PC-3 (cell line): ENCODE measurements around the gene RABGAP1L. TPM values are rescaled to one million over a fixed set of nuclear protein-coding genes. Genes with fewer than 3 reads are reported as not detected.

ENCODE experiments used
- ATAC-seq: fragments of 200-7000 bp; cut with Tn5 transposase; 2 replicates; pipeline ENCODE4 v1.9.1; 2020; ENCODE audit warnings: mild to moderate bottlenecking, moderate library complexity
- BruUV-seq: library from RNA; stranded (reverse); fragments of 400-500 nt; replicated peaks from 2 replicates; lab custom pipeline; 2021; lab: Mats Ljungman, UMichigan
- CTCF ChIA-PET: fragments of 300-600 bp; sonication (Branson Sonifier 250); formaldehyde crosslinking; loops from one replicate; lab custom pipeline; 2022; ENCODE audit warnings: antibody characterized with exemption; lab: Charles Lee
- POLR2A ChIA-PET: fragments of 300-600 bp; sonication (Branson Sonifier 250); formaldehyde crosslinking; loops from one replicate; lab custom pipeline; 2022; ENCODE audit warnings: antibody characterized with exemption; ENCODE audit not compliant: unreplicated experiment; lab: Charles Lee
- DNase-seq: peaks from one replicate; pipeline ENCODE4 v3.0.0-alpha.2; 2015
- H2AFZ ChIP-seq: fragments of 300-600 bp; sonication (generic); 2 replicates; pipeline ENCODE4 v1.6.0; 2016; ENCODE audit warnings: antibody characterized with exemption, low read length
- H3F3A ChIP-seq: fragments of 300-600 bp; sonication (generic); one replicate; pipeline ENCODE4 v1.6.0; 2017; ENCODE audit warnings: antibody characterized with exemption, low read length, control low read depth, mild to moderate bottlenecking; ENCODE audit not compliant: unreplicated experiment
- H3K27ac ChIP-seq: fragments of 300-600 bp; sonication (generic); 2 replicates; pipeline ENCODE4 v1.5.1; 2016; ENCODE audit warnings: mild to moderate bottlenecking, low read length
- H3K27me3 ChIP-seq: fragments of 300-600 bp; sonication (generic); 2 replicates; pipeline ENCODE4 v1.6.1; 2016; ENCODE audit warnings: low read length, mixed read lengths
- H3K36me3 ChIP-seq: fragments of 300-600 bp; sonication (generic); 2 replicates; pipeline ENCODE4 v1.6.1; 2016; ENCODE audit warnings: low read depth, mixed run types, low read length, mixed read lengths
- H3K4me1 ChIP-seq: fragments of 300-600 bp; sonication (generic); 2 replicates; pipeline ENCODE4 v1.5.1; 2016; ENCODE audit warnings: low read length; ENCODE audit not compliant: insufficient read depth
- H3K4me2 ChIP-seq: fragments of 300-600 bp; sonication (generic); 2 replicates; pipeline ENCODE4 v1.6.0; 2016; ENCODE audit warnings: low read length
- H3K4me3 ChIP-seq: fragments of 300-600 bp; sonication (generic); 2 replicates; pipeline ENCODE4 v1.5.1; 2016; ENCODE audit warnings: mild to moderate bottlenecking, low read length, mixed read lengths
- H3K79me2 ChIP-seq: fragments of 300-600 bp; sonication (generic); 2 replicates; pipeline ENCODE4 v1.6.1; 2017; ENCODE audit warnings: low read length, mixed read lengths
- H3K9ac ChIP-seq: fragments of 300-600 bp; sonication (generic); 2 replicates; pipeline ENCODE4 v1.6.0; 2016; ENCODE audit warnings: mild to moderate bottlenecking, low read length
- H3K9me2 ChIP-seq: fragments of 300-600 bp; sonication (generic); replicated peaks from 2 replicates; pipeline ENCODE4 v1.6.1; 2016; ENCODE audit warnings: mixed run types, low read length, mixed read lengths
- H3K9me3 ChIP-seq: fragments of 300-600 bp; sonication (generic); 2 replicates; pipeline ENCODE4 v1.6.1; 2016; ENCODE audit warnings: low read length, mixed read lengths
- H4K20me1 ChIP-seq: fragments of 300-600 bp; sonication (generic); 2 replicates; pipeline ENCODE4 v1.6.1; 2016; ENCODE audit warnings: low read length, mixed read lengths
- EZH2 ChIP-seq: fragments of 300-600 bp; sonication (generic); IDR thresholded peaks from one replicate; pipeline ENCODE4 v1.6.1; 2017; ENCODE audit warnings: antibody characterized with exemption, mild to moderate bottlenecking, low read length; ENCODE audit not compliant: unreplicated experiment
- EZH2phosphoT487 ChIP-seq: fragments of 300-600 bp; sonication (generic); IDR thresholded peaks from 2 replicates; pipeline ENCODE4 v1.6.1; 2018; ENCODE audit warnings: mild to moderate bottlenecking, antibody characterized with exemption, low read length, borderline replicate concordance
- intact Hi-C: fragments of 100-400 bp; cut with micrococcal nuclease; formaldehyde crosslinking; loops from 2 replicates; pipeline ENCODE4 v1.9.0; 2023
- total RNA-seq: library from RNA; depleted of rRNA; stranded (reverse); fragments of >200 nt; gene quantifications from 2 replicates; pipeline ENCODE4 v1.2.3, GENCODE V29; 2014
- TF ChIP-seq, protein P1 (sequence below): fragments of 300-600 bp; sonication (generic); conservative IDR thresholded peaks from 2 replicates; pipeline ENCODE4 v1.5.1; 2017; ENCODE audit warnings: antibody characterized with exemption, low read depth, mild to moderate bottlenecking, low read length

The RABGAP1L gene
- total RNA-seq, 1 experiment from 2014 or later = 24.4 TPM

GRCh38 chr1:174680101-174680500 lies 520.8 kb downstream of the RABGAP1L start:
- H3F3A ChIP-seq = no peaks in the 10 kb centered on the region
- H3K9me3 ChIP-seq = no peaks in the 10 kb centered on the region
- no peaks in the 10 kb centered on the region for H3K4me1 ChIP-seq
- no peak overlapping the region for H2AFZ ChIP-seq
- TF ChIP-seq, protein P1, sequence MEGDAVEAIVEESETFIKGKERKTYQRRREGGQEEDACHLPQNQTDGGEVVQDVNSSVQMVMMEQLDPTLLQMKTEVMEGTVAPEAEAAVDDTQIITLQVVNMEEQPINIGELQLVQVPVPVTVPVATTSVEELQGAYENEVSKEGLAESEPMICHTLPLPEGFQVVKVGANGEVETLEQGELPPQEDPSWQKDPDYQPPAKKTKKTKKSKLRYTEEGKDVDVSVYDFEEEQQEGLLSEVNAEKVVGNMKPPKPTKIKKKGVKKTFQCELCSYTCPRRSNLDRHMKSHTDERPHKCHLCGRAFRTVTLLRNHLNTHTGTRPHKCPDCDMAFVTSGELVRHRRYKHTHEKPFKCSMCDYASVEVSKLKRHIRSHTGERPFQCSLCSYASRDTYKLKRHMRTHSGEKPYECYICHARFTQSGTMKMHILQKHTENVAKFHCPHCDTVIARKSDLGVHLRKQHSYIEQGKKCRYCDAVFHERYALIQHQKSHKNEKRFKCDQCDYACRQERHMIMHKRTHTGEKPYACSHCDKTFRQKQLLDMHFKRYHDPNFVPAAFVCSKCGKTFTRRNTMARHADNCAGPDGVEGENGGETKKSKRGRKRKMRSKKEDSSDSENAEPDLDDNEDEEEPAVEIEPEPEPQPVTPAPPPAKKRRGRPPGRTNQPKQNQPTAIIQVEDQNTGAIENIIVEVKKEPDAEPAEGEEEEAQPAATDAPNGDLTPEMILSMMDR = no peak
- TF ChIP-seq EZH2 (no peak), EZH2phosphoT487 (no peak)
- no peaks in the 10 kb centered on the region for H4K20me1 ChIP-seq
- no peaks in the 10 kb centered on the region for H3K79me2 ChIP-seq
- no peak overlapping the region for H3K27ac ChIP-seq
- ChIA-PET POLR2A (no interaction called here), CTCF (no interaction called here)
- intact Hi-C loops = no loop called here
- ATAC-seq (no peak), DNase-seq (no peak)
- no peak overlapping the region for H3K4me3 ChIP-seq
- BruUV-seq = no TSS peak
- H3K27me3 ChIP-seq = no peaks in the 10 kb centered on the region
- no peak overlapping the region for H3K4me2 ChIP-seq
- H3K9me2 ChIP-seq = no peaks in the 10 kb centered on the region
- H3K9ac ChIP-seq = no peak overlapping the region
- no peaks in the 10 kb centered on the region for H3K36me3 ChIP-seq

DNA sequence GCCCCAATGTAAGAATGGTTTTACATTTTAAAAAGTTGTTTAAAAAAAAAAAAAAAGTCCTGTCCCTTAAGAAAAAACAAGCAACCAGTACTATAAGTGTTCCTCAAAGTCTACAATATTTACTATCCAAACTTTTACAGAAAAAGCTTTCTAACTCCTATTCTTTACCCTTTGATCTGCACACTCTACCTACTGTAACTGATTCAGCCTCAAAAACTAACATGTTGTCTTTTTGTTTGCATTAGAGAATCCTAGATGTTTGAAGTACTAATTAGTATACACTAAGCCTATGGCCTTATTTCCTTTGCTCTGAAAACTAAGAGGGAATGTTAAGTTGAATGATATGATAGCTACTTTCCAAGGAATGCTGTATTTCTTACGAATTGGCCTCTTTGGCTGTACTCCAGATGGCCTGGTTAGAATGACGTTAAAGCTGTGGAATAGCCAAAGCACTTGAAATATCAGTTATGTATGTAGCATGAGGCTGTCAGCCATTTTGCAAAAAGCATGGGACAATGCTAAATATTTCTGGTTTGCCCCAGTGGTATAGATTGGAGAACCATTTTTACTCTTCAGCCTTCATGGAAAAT lies 523.2 kb downstream of the RABGAP1L start:
- intact Hi-C loops = no loop called here
- Histone ChIP-seq H3K4me2 (no peak overlapping the region), H3K9ac (no peak overlapping the region), H3K27me3 (no peaks in the 10 kb centered on the region), H3K4me1 (no peaks in the 10 kb centered on the region), H3K4me3 (no peak overlapping the region), H2AFZ (no peak overlapping the region), H3K9me3 (no peaks in the 10 kb centered on the region), H4K20me1 (no peaks in the 10 kb centered on the region), H3K36me3 (no peaks in the 10 kb centered on the region), H3F3A (no peaks in the 10 kb centered on the region), H3K27ac (no peak overlapping the region), H3K9me2 (no peaks in the 10 kb centered on the region), H3K79me2 (no peaks in the 10 kb centered on the region)
- POLR2A ChIA-PET = no interaction called here
- DNase-seq (no peak), ATAC-seq (no peak)
- TF ChIP-seq EZH2phosphoT487 = no peak
- no peak for TF ChIP-seq EZH2
- TF ChIP-seq, protein P1 = no peak
- BruUV-seq = no TSS peak
- CTCF ChIA-PET = no interaction called here

DNA sequence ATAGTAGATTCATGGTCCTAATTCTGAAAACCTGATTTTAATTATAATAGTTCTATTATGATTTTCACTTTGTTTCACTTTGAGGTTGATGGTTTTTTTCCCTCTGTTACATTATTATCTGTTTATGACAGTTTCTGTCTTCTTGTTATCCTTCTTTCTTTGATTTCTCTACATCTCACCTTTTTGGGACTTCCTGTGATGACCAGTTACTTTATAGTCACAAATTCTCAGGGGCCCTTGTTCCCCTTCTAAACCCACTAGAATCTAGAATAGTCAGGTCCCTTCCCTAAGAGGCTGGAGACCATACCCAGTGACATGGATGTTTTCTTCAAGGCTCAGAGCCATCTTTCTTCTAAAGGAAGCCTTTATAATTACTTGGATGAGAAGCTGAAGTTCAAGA lies 526.9 kb downstream of the RABGAP1L start:
- H3K4me1 ChIP-seq = no peaks in the 10 kb centered on the region
- no peaks in the 10 kb centered on the region for H3K36me3 ChIP-seq
- TF ChIP-seq, protein P1 = no peak
- TF ChIP-seq EZH2 (no peak), EZH2phosphoT487 (no peak)
- ATAC-seq (no peak), DNase-seq (no peak)
- no TSS peak for BruUV-seq
- H3K9me3 ChIP-seq = no peaks in the 10 kb centered on the region
- no peaks in the 10 kb centered on the region for H4K20me1 ChIP-seq
- intact Hi-C loops = loop anchor here (5.0 kb wide), 1 partner anchor 116 kb away; no protein-coding TSS in a partner anchor
- H3K9me2 ChIP-seq = no peaks in the 10 kb centered on the region
- ChIA-PET POLR2A (no interaction called here), CTCF (no interaction called here)
- no peaks in the 10 kb centered on the region for H3F3A ChIP-seq
- no peak overlapping the region for H3K4me2 ChIP-seq
- no peak overlapping the region for H3K27ac ChIP-seq
- H3K9ac ChIP-seq = no peak overlapping the region
- no peak overlapping the region for H3K4me3 ChIP-seq
- no peaks in the 10 kb centered on the region for H3K27me3 ChIP-seq
- no peaks in the 10 kb centered on the region for H3K79me2 ChIP-seq
- H2AFZ ChIP-seq = no peak overlapping the region
